Jurkat, Clone E6-1 (cell line): ENCODE data around the gene TTC29.
A peak's percentile ranks its signal among the peaks of the same experiment; 100 is the strongest.
"Not testable (repeated sequence)": the region's sequence is repeated elsewhere in the genome, so short reads cannot be mapped to it uniquely, and the experiment has no call there.

Experiments
- DNase-seq: peaks from one replicate; pipeline ENCODE4 v3.0.0-alpha.2; 2011; ENCODE audit warnings: low read depth, low spot score
- H3K4me3 ChIP-seq: 2 replicates; pipeline ENCODE4 v1.5.1; 2011; ENCODE audit warnings: mild to moderate bottlenecking, low read length, control low read depth, moderate library complexity

TTC29 gene

DNA sequence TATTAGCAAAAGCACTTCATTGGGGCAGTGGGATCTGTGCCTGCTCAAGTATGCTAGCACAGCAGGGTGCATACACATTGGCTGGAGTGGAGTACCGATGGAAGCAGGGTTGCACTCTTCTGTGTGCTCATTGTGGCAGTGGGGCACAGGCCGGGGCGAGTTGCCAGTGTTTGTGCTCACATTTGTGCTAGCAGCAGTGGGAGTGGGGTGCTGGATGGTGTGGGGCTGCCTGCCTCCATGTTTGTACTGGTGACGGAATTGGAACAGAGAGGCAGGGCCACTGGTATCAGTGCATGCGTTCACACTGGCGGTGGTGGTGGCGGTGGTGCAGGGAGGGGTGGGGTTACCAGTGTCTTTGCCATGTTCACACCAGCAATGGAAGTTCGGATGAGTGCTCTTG lies 169.0 kb downstream of the TTC29 start:
- DNase-seq = no peak
- H3K4me3 ChIP-seq = no peak overlapping the region

DNA sequence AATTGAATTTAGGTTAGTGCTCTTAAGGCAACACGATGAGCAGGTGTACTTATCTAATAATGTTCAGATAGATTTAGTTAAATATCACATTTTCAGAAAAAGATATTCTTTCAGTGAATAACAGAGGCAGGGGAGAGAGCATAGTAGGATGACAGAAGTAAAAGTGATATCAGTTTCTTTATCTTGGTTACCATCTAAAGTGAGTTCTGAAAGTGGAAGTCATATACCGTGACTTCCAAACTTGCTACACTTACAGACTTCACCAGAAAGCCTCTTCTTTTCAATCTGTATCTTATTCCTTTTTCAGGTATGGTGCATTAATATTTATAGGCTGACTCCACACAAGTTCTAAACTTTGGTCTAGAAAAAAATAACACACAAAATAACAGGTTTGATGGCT lies 182.1 kb downstream of the TTC29 start:
- no peak for DNase-seq
- no peak overlapping the region for H3K4me3 ChIP-seq

GRCh38 chr4:146762016-146762415 lies 183.6 kb downstream of the TTC29 start:
- DNase-seq = no peak
- H3K4me3 ChIP-seq = no peak overlapping the region

DNA sequence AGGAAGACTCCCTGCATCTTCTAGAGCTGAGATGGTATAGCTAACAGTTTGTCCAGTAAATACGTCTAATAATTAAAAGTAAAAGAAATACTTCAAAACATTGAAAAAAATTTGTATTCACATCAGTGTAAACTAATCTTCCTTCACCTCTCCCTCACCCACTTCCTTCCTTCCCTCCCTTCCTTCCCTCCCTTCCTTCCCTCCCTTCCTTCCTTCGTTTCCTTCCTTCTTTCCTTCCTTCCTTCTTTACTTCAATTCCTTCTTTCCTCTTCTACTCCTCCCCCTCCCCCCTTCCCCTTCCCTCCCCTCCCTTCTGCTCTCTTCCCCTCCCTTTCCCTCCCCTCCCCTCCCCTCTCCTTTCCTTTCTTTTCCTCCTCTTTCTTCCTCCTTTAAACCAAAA lies 203.2 kb downstream of the TTC29 start:
- no peak overlapping the region for H3K4me3 ChIP-seq
- DNase-seq = no peak

- no peak for DNase-seq
- no peak overlapping the region for H3K4me3 ChIP-seq
These were observed 206.5 kb downstream of the TTC29 start for GRCh38 chr4:146739182-146739581.

- DNase-seq, H3K4me3 ChIP-seq: not testable (repeated sequence)
These were observed 222.1 kb downstream of the TTC29 start for GRCh38 chr4:146723519-146723918.

DNA sequence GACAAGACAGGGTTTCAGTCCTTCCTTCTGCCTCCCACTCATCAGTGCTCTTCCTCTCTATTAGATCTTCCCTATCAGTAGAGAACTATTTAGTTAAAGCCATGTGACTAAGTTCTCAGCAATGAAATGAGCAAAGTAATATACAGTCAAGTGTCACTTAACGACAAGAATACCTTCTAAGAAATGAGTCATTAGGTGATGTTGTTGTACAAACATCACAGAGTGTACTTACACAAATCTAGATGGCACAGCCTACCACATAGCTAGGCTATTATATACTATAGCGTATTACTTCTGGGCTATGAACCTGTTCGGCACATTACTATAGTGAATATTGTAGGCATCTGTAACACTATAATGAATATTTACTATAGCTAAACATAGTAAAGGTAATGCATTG lies 235.7 kb downstream of the TTC29 start:
- DNase-seq = no peak
- no peak overlapping the region for H3K4me3 ChIP-seq

DNA sequence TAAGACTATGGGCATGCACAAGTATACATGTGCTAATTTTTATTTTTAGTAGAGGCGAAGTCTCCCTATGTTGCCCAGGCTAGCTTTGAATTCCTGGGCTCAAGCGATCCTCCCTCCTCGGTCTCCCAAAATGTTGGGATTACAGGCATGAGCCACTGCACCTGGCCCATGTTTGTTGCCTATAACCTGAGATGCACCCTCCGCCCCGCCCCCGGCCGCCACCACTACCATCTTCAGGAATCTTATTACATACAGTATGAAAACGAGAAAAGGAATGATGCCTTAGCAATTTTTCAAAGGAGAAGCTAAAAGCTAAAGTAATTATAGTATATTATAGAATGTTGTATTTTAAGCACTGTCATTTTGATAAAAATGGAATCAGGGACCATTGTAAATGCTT lies 245.8 kb downstream of the TTC29 start:
- no peak overlapping the region for H3K4me3 ChIP-seq
- DNase-seq = no peak

GRCh38 chr4:146674829-146675570 lies 270.7 kb downstream of the TTC29 start:
- DNase-seq = no peak
- no peak overlapping the region for H3K4me3 ChIP-seq

GRCh38 chr4:146663968-146664311 lies 281.7 kb downstream of the TTC29 start:
- not testable (repeated sequence) for DNase-seq, H3K4me3 ChIP-seq

DNA sequence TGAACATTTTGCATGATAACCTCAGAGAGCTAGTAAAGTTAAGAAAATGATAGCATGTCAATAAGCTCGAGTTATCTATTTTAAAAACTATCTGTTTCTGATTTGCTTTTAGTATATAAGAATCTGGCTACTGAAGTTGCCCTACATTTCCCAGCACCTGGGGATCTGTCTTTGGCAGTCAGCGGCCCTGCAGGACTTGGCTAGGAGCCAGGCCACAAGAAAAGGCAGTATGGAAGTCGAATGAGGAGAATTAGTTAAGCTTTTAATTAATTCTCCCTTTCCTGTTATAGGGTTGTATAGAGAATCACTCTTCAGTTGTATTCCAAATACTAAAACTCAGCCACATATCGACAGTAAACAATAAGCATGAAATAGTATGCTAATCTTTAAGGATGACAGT lies 284.3 kb downstream of the TTC29 start:
- peak; percentile 3 for DNase-seq
- no peak overlapping the region for H3K4me3 ChIP-seq
